SIG-M5 (cell line): ENCODE data around the gene TBL1X.
"Not testable (repeated sequence)": the region's sequence is repeated elsewhere in the genome, so short reads cannot be mapped to it uniquely, and the experiment has no call there.

Source experiments
- DNase-seq: peaks from one replicate; lab custom pipeline; 2025; lab: John Stamatoyannopoulos, UW

The TBL1X gene

DNA sequence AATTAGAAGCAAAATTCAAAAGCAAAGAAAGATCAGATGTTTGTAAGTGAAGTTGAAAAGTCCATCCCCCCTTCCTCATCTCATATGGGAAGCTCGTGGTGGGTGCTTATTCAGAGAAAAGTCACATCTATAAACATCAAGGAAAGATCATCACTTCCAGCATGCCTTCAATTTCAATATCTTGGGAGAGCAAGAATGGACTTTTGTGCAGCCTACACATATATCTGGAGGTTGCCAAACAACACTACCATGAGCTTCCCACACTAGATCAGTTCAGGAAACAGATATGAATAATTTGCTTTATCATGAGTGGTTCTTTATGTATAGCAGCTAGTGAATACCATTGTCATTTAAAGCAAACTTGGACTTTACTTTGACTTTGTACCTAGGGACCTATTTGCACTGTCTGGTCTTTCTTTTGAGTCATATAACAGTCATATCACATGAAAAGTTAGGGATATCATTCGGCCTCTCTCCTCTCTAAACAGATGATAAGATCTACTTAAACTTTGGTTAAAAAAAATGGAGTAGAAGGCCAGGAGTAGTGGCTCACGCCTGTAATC is 5.6 kb upstream of the TBL1X start:
- no peak for DNase-seq

DNA sequence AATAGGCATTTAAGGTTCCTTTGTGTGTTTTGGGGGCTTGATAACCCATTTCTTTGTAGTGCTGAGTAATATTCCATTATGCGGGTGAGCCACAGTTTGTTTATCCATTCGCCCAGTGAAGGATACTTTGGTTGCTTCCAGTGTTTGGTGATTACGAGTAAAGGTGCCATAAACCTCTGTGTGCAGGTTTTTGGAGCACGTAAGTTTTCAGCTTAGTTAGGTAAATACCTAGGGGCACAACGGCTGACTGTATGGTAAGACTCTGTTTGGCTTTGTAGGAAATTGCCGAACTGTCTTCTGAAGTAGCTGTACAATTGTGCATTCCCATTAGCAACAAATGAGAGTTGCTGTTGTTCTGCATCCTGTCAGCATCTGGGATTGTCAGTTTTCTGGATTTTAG is 3.8 kb upstream of the TBL1X start:
- no peak for DNase-seq

DNA sequence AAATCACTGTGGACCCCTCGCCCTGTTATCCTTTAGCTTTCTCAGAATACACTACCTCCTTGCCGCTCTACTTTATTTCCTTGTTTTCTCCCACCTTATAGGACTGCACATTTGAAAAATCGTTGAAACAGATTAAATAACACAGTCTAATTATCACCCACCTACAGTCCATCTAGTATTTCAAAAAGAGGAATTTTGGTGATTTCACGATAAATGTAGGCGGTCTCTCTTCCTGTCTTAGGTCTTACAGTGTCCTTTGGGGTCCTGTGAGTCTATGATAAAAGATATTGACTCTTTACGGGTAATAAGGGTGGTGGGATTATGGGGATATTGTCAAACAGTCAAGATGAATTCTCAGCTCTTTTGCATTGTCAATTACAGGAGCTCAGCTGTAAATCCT is 2.4 kb upstream of the TBL1X start:
- DNase-seq = no peak

DNA sequence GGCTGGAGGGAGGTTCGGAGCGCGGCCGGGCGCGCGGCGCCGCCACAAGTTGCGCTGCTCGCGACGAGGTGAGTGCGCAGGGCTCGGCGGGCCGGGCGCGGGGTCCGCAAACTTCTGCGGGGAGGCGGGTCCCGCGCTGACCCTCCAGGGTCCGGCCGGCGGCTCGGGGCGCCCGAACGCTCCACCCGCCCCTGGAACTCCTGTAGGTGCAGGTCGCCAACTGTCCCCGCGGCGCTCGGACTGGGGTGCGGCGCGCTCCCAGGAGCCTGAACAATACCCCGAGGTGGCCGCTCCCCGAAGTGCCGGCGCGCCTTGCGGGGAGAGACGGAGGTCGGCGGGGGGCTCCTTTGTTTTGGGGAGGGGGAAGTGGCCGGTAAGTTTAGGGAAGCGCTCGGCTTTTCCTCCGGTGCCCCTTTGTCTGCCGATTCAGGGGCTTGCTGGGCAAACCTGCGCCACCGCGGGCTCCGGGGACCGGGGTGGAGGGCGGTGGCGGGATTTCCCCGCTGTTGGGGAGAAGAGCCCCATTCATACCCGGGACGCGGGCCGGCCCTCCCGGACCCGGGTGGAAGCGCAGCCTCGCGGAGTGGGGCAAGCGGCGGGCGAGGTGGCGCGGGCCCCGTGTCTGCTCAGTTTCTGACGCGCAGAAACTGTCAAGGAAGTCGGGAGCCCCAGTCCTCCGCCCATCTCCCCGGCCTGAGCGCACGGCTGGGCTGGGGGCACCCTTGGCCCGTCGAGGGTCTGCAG is 694 bp downstream of the TBL1X start:
- DNase-seq = no peak

DNA sequence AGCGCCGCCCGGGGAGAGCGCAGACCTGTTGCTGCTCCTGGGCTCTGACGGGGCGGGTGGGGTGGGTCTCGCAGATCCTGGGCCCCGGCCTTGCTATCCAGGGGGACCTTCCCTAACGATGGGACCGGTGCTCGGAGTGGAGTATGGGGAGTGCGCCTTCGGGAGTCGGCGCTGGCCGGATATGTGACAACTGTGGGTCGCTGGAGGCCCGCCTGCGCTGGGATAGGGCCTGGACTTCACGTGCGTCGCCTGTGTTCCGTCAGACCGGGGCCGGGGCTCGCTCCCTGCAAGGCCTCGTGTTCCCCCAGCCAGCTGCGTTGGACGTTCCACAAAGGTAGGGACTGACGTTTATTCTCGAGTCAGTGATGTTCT is 1.3 kb downstream of the TBL1X start:
- DNase-seq = no peak

DNA sequence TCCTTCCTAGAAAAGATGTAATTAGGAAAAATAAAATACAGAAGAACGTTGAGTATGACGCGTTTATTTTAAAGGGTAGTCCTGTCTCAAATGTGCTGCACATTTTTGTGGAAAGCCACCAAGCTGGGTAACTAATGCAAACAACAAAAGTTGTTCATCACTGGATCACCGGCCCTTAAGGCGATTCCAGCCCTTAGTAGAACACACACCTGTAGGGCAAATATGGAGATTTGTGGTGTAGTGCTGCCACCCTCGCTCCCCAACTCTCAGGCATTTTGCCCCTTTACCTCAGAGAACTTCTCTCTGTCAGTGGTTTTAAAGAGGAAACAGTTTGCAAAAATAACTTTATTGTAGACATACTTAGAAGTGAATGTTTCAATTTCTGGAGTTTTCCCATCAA is 1.9 kb downstream of the TBL1X start:
- DNase-seq = no peak

DNA sequence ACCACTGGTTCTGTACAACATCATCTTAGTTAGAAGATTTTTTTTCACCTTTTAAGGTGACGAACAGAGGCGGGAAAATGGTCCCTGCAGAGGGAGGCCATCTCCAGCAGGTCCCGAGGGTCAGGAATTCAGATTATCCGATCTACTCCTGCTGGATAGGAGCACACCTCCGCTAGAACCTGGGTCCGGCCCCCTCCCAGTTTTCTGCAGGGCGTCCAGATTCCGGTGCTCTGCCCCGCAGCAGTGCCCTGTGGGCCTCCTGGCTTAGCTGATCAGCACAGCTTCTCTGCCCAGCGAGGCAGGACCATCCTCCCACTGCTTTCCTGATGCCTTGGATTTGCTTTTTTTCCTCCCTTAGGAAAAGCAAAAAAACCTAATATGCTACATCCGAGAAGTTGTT is 2.3 kb downstream of the TBL1X start:
- DNase-seq = no peak

DNA sequence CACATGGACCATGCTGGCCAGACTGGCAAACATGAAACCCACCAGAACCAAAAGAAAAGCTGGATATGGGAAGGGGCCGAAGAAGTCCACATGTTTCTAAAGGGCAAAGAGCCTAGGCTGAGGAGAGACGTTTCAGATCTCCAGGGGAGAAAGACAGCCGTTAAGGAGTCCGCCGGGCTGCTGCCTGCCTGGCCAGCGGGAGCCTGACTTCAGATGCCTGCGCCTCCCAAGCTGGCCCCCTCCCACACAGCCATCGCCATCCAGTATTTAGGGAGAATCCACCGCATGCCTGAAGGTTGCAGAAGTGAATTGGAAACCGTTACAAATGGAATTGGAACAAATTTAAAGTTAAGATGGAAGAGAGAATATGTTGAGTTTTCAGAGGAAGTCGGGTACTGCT is 2.9 kb downstream of the TBL1X start:
- DNase-seq = no peak

DNA sequence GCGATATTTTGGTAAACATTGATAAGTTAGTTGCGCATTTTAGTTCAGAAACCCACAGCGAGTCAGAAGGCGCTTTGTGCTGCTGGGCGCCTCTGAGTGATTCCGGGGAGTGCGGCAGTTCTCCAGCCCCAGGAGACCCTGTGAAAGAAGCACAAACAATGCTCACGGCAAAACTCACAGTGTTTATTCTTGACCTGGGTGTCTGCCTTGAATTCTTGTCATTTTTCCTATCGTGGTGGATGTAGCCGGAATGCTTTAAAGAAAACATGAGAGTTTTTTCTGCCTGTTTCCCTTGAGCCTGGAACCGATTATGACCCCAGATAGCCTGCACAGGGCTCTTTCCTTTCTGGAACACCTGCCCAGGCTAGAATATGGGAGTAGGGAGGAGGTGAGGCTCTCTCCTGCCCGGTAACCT is 6.7 kb downstream of the TBL1X start:
- DNase-seq = no peak

DNA sequence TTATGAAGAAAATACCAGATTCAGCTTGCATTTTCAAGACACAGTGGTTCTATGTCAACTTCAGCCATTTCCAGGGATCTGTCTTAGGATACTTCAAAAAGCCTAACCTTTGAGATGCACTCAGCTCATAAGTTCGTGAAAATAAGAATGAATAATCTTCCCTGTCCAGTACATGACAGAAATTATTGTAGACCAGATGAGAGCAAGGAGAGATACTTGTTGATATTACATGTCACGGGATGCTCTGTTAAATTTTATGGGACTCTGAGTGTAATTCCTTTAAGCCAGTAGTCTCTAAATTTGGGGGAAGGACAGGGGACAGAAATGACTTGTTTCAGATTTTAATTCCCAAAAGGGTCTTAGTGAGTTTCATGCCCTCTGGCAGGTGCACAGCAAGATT is 8.8 kb downstream of the TBL1X start:
- DNase-seq = no peak

DNA sequence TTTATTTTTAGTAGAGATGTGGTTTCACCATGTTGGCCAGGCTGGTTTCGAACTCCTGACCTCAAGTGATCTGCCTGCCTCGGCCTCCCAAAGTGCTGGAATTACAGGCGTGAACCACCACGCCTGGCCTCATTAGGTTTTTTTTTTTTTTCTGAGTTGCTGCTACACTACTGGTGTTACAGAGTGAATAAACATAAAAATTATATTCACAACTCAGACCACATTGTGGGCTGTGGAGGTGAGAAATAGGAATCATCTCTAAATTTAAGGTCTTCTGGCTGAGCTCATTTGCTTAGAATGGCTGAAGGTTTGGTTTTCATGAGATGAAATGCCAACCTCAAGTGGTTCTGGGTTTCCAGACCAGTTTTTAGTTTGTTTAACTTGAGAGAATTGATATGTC is 10.6 kb downstream of the TBL1X start:
- DNase-seq = not testable (repeated sequence)

DNA sequence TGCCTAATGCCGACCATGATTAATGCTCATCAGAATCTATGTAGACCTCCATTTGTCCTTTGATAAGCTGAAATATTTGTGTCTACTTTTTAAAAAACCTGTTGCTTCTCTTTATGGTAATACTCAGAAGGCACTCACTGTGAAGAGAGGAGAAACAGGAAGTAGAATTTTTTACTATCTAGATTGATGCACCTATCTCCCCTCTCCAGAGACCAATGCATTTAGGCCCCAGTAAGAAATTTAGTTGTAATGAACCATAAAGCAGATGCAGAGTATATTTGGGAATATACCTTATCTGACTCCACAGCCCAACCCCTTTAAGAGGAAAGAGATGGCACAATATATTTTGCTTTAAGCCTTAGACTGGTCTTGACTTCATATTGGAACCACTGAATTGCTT is 11.1 kb downstream of the TBL1X start:
- DNase-seq = no peak

DNA sequence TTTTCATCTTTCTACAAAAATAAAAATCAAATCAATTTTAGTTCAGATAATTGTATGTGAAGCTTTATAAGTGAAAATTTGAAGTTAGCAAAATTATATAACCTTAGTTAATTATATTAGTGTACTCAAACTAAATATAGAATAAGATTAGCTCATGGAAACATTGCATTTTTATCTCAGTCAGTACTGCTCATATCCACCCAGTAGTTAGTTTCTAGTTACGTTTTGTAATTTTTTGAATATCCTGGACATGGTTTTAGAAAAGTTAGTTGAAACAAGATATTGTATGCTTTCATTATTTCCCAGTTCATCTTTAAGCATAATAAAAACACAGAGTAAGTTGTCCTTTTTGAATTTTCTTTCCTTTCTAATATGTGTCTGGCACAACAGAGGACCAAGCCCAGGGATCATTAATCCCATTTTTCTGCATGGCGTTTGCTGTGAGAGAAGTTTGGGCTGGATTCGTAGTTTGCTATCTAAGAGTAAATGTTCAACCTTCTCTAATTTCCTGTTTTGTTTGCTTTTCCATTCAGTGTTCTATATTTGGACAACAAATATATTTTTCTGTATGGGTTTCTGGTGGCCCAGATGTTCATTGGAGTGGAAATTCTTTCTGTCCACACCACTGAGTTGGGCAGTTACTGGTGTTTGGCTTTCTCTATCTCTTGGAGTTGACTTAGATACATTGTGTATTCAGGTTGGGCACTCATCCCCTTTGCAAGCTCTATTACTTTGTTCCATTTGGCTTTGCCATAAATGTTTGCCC is 12.1 kb downstream of the TBL1X start:
- DNase-seq = no peak

DNA sequence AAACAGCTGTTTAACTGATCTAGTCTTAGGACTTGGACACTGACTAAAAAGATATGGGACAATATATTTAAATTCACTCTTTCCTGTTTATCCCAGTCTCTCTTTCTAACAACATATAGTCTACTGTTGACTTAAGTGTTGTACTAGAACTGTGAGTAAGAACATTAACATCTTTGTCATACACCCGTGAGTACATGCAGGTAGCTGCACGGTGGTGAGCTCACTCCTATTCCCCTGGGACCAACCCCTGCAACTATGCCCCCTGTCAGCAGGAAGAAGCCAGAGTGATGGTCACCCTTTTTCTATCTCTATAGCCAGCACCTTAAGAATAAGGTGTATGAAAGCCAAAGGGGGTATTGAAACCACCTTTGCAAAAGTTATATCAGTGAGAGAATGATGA is 17.6 kb downstream of the TBL1X start:
- DNase-seq = no peak

DNA sequence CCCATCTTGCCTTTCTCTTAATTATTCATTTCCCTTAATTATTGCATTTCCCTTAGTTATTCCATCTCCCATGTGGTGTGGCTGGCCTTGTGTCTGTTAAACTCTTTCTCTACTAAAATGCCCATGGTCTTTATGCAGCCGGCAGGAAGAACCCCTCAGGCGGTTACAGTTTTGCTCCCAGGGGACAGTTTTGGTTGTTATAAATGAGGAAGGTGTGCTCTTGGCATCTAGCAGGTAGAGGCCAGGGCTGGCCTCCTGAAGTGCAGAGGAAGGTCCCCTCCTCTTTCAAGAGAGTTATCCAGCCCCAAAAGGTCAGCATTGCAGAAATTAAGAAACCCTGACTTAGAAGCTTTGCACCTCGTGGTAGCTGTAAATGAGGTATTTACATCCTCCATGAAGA is 18.0 kb downstream of the TBL1X start:
- no peak for DNase-seq

DNA sequence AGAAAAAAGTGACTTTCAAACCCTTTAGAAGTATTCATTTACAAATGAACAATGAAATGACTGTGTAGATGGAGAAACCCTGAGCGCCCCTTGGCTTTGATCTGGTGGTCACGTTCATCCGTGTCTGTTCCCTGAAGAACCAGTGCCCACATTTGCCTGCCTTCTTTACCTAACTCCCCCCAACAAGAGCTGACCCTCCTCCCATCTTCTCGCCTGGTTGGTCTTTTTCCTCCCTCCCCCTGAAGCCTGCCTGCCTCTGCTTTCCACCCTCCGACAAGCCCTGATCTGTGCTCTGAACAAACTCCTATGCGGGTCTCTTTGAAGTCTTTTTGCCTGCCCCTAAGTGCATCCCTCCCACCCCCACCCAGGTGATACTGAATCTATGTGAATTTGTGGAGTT is 18.5 kb downstream of the TBL1X start:
- DNase-seq = no peak

DNA sequence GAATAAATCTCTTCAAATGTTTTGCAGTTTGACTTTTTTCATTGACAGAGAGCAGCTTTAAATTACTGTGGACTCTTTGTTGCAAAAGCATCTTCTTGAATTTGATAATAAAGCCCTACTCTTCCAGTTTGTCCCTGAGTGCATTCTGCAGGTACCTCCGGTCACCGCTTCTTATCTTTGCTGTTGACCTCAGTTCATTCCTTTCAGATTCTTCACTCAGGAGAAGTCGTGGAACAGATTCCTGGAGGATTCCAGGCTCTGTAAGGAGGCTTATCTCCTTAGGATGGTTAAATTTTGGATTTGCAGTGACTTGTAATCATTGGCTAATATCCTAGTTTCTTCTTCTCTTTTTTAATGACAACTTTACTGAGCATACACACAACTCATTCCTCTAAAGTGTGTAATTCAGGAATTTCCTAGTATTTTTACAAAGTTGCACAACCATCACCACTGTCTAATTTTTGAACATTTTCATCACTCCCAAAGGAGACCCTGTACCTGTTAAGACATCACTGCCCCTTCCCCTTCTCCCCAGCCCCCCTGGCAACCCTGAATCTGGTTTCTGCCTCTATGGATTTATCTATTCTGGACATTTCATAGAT is 22.0 kb downstream of the TBL1X start:
- DNase-seq = no peak

DNA sequence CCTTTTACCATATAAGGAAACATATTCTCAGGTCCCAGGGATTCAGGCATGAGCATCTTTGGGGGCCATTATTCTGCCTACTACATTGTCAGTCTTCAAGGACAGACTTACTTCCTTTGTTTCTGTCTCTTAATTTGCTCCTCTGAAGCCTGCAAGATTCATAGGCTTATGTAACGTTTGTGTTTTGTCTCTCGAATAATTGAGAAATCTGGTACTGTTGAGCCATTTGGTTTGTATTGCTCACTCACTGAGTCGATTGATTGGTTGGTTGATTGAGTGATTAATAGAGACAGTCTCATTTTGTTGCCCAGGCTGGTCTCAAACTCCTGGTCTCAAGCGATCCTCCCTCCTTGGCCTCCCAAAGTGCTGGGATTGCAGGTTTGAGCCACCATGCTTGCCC is 23.7 kb downstream of the TBL1X start:
- no peak for DNase-seq

DNA sequence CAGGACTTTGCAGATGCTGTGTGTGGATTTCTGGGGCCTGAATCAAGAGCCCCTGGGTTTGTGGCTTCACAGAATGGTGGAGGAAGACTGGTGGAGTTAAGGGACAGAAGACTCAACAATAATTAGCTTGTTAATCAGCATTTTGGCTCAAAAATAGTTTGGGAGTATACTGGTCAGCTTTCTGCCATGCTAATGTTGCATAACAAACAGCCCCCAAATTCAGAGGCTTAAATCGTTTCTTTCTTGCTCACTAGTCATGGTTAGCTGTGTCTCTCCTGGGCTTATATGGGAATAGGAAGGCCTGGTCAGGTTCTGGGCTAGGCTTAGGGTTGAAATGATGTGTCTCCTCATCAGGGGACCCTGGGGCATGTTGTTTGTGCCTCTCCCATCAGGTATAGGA is 24.4 kb downstream of the TBL1X start:
- no peak for DNase-seq

DNA sequence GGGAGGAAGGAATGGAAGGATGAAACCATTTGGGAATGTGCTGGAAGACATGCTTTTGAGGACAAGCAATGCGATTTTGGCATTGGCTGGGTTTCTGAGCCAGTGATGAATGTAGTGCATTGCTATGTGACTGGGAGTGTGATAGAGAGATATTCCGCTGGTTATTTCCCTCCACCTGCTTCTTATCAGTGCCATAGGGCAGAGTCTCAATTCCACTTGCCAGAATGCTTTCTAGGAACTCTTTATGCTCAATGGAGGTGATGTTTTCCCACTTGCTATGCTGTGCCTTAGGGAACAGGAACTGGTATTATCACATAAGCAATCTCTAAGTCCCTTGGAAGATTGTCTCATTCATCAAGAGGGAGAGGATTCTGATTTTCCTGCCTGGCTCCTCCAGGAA is 28.0 kb downstream of the TBL1X start:
- no peak for DNase-seq

DNA sequence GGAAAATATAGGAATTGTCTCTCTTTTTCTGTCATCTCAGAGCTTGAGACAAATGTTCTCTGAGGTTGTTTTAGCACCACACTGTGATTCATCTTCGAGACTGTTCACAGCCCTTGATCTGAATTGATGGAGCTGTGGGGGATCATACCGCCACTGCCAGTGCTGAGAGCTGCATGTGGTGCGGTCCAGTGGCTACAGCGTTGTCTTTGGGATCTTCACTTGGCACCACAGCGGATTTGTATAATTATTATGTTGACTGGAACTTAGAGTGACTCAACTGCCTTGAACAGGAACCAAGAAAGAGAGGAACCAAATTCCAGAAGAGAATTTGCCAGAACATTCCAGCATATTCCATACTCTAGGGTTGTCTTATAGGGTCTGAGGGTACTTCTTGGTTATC is 29.1 kb downstream of the TBL1X start:
- DNase-seq = no peak

DNA sequence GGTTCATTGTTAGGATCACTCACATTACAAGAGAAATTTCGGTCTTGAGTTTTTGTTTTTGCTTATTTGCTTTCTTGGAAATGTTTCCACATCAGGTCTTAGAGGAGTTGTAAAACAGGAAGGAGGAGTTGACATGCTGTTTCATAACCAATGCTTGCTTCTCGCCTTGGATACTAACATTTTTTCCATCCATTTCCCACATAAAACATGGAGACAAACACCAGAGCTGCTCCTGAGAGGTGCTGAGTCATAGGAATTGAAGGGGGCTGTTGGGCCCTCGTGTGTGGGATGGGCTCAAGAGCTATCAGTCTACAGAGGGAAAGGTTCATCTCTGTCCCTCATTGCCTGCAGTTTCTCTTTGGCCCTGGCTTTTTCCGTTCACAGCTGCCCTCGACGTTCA is 29.9 kb downstream of the TBL1X start:
- DNase-seq = no peak

DNA sequence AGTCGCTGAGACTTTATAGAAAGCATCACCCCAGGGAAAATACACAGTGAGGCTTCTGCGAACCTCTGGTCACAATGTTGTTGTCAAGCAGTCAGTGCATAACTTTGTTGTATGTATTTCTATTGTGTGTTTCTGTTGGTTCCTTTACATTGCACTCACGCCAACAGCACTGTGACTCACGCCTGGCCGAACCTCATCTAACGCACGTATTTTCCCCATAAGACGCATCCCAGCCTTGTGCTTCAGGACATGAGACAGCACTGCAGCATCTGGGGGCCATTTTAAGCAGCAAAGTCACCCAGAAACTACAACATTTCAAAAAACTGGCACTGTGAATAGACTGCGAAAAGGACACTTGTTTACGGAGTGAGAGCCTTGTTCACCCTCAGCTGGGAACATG is 30.6 kb downstream of the TBL1X start:
- DNase-seq = no peak
